ENCODE data around the gene DOCK10. TPM values are rescaled to one million over a fixed set of nuclear protein-coding genes. Genes with fewer than 3 reads are reported as not detected.
"Not testable (repeated sequence)": the region's sequence is repeated elsewhere in the genome, so short reads cannot be mapped to it uniquely, and the experiment has no call there.

DOCK10 gene
- total RNA-seq, 1 donor = 20.7 TPM

DNA sequence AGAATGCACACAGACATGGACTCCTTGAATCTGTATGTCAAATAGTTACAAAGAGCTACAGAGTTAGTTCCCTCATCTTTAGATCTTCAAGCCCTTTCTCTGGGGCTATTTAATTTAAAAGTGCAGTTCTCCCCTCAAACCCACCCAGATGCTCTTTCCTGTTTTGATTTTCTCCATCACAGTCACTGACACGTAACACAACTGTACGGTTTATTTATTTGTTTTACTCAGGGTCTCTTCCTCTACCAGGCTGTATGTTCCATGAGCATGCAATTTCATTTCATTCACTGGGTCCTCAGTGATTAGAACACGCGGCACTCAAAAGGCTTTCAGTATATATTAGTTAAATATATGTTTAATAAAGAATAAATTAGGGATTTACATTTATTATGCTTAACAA lies 94.7 kb downstream of the DOCK10 start:
- no peak overlapping the region for H3K4me3 ChIP-seq (ENCODE audit: low read depth, low read length)
- no peak for DNase-seq (ENCODE audit: low read depth)
- TF ChIP-seq, protein P1, sequence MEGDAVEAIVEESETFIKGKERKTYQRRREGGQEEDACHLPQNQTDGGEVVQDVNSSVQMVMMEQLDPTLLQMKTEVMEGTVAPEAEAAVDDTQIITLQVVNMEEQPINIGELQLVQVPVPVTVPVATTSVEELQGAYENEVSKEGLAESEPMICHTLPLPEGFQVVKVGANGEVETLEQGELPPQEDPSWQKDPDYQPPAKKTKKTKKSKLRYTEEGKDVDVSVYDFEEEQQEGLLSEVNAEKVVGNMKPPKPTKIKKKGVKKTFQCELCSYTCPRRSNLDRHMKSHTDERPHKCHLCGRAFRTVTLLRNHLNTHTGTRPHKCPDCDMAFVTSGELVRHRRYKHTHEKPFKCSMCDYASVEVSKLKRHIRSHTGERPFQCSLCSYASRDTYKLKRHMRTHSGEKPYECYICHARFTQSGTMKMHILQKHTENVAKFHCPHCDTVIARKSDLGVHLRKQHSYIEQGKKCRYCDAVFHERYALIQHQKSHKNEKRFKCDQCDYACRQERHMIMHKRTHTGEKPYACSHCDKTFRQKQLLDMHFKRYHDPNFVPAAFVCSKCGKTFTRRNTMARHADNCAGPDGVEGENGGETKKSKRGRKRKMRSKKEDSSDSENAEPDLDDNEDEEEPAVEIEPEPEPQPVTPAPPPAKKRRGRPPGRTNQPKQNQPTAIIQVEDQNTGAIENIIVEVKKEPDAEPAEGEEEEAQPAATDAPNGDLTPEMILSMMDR (IDR thresholded peaks at IDR 0.05; ENCODE audit: insufficient read depth, low read depth, low read length) = no peak

- TF ChIP-seq, protein P1 (IDR thresholded peaks at IDR 0.05; ENCODE audit: insufficient read depth, low read depth, low read length) = no peak
- H3K4me3 ChIP-seq (ENCODE audit: low read depth, low read length) = no peak overlapping the region
- DNase-seq (ENCODE audit: low read depth) = peak; percentile 35
Observed at GRCh38 chr2:224946895-224947294, 95.4 kb downstream of the DOCK10 start.

DNA sequence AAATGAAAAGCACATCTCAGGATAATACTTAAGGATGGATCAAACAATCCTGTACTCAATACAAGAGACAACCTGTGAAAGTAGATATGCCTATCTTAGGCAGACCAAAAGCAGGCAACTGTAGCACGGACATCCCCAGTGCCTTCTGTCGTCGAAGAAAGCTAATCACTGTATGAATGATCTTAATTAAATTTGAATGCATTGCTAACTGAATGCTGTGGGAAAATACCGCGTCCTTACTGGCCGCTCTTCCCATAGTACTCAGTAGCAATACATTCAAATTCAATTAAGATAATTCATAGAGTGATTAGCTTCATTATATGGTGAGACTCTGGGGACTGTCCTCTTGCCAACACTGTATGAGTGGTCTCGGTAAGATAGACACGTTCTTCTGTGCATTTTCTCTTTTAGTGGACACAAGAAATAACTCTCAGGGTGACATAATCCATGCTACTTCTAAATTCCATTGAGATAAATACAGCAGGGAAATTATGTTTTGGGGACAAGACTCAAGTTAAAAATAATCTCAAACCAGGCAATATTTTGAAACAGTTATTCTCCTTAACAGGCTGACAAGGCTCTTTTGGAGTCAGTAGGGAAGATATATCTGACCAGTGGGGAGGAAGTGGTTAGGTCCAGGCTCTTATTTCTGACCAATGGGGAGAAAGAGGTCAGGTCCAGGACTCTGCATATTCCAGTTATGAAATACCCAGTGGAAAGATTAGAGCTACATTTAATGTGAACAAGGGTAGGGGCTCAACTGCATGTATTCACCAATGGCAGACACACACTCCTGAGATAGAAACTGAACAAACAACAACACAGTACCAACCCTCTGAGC lies 97.3 kb downstream of the DOCK10 start:
- TF ChIP-seq, protein P1 (IDR thresholded peaks at IDR 0.05; ENCODE audit: insufficient read depth, low read depth, low read length) = no peak
- no peak overlapping the region for H3K4me3 ChIP-seq (ENCODE audit: low read depth, low read length)
- DNase-seq (ENCODE audit: low read depth) = no peak

DNA sequence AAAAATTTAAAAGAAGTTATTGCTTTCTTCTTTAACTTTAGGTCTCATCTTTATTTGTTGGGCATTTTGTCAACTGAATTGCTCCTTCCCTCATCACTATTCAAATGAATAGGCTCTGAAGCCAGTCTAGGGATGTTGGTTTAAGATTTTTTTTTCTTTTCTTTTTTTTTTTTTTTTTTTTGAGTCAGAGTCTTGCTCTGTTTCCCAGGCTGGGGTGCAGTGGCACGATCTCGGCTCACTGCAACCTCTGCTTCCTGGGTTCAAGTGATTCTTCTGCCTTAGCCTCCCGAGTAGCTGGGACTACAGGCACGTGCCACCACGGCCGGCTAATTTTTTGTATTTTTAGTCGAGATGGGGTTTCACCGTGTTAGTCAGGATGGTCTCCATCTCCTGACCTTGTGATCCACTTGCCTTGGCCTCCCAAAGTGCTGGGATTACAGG lies 98.6 kb downstream of the DOCK10 start:
- not testable (repeated sequence) for H3K4me3 ChIP-seq (ENCODE audit: low read depth, low read length); DNase-seq (ENCODE audit: low read depth)

- TF ChIP-seq, protein P1 (IDR thresholded peaks at IDR 0.05; ENCODE audit: insufficient read depth, low read depth, low read length) = no peak
- no peak for DNase-seq (ENCODE audit: low read depth)
- H3K4me3 ChIP-seq (ENCODE audit: low read depth, low read length) = no peak overlapping the region
Observed at GRCh38 chr2:224941960-224942359, 100.3 kb downstream of the DOCK10 start.

GRCh38 chr2:224940618-224941017 lies 101.7 kb downstream of the DOCK10 start:
- no peak for DNase-seq (ENCODE audit: low read depth)
- TF ChIP-seq, protein P1 (IDR thresholded peaks at IDR 0.05; ENCODE audit: insufficient read depth, low read depth, low read length) = no peak
- H3K4me3 ChIP-seq (ENCODE audit: low read depth, low read length) = no peak overlapping the region

- peak; percentile 81 for DNase-seq (ENCODE audit: low read depth)
- no peak overlapping the region for H3K4me3 ChIP-seq (ENCODE audit: low read depth, low read length)
- TF ChIP-seq, protein P1 (IDR thresholded peaks at IDR 0.05; ENCODE audit: insufficient read depth, low read depth, low read length) = no peak
Observed at GRCh38 chr2:224938651-224939182, 103.6 kb downstream of the DOCK10 start.
